ENCODE results near the gene METTL16. TPM values are rescaled to one million over a fixed set of nuclear protein-coding genes. Genes with fewer than 3 reads are reported as not detected.

METTL16 gene
- total RNA-seq, 1 experiment from 2014 or later = 37.6 TPM

DNA sequence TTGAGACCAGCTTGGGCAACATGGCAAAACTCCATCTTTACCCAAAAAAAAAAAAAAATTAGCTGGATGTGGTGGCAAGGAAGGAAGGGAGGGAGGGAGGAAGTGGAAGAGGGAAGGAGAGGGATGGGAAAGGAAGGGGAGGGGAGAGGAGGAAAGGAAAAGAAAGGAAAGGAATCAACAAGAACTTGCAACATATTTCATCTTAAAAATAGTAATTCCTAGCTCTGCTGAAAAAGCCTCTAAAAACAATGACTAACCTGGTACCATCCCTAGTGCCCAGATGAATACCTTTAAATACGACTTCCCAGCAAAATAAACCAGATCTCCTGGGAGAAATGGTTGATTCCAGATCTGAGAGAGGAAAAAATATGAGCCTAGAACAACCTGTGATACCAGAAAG, 83.8 kb downstream of the METTL16 start (continued):
- TF ChIP-seq SP1 (IDR thresholded peaks at IDR 0.05; ENCODE audit: low read depth) (no peak), EZH2phosphoT487 (IDR thresholded peaks at IDR 0.05; ENCODE audit: borderline replicate concordance) (no peak)

DNA sequence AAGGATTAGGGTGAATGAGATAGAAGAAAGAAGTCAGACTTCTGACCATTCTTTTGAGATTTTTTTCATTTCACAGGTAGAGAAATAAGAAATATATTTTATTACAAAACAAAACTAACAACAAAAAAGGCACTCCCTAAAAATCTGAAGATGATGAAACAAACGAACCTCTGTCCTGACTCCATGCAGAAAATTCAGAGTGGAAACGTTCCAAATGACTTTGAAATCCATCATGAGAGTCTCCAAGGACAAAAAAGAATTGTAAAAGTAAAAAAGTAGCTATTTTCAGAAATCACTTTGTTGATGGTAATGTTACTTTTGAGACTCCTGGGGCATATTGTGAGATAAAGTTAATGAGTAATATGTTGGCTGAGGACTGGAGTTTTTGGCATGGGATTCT, 84.5 kb downstream of the METTL16 start:
- no peak overlapping the region for H3K27ac ChIP-seq (ENCODE audit: low read depth, low read length)
- no peaks in the 10 kb centered on the region for H3K27me3 ChIP-seq (ENCODE audit: insufficient read depth, low read length)
- no peak overlapping the region for H3K9ac ChIP-seq (ENCODE audit: low read length)
- ChIA-PET CTCF (interaction anchor here (1.0 kb wide), 1 partner anchor 11 kb away, joined by 4 read pairs; no protein-coding TSS in a partner anchor), POLR2A (no interaction called here), RAD21 (ENCODE audit: low non-redundant PET in 1 of 2, low total read pairs in 2 of 2, uncharacterized antibody in 2 of 2, unreplicated experiment in 2 of 2) (no interaction called here)
- H2AFZ ChIP-seq (ENCODE audit: low read depth, low read length, poor library complexity, severe bottlenecking) = no peak overlapping the region
- H3K9me3 ChIP-seq (ENCODE audit: control insufficient read depth in 1 of 2, insufficient read depth in 1 of 2, low read depth in 1 of 2, low read length in 2 of 2) = no peaks in the 10 kb centered on the region
- no peaks in the 10 kb centered on the region for H3K4me1 ChIP-seq (ENCODE audit: control insufficient read depth in 1 of 2, insufficient read depth in 2 of 2, low read length in 2 of 2)
- no peak overlapping the region for H3K4me2 ChIP-seq (ENCODE audit: low read length)
- H3K36me3 ChIP-seq (ENCODE audit: control insufficient read depth in 1 of 2, insufficient read depth in 2 of 2, low read length in 2 of 2) = no peaks in the 10 kb centered on the region
- no peaks in the 10 kb centered on the region for H4K20me1 ChIP-seq (ENCODE audit: insufficient read depth)
- intact Hi-C loops (cut with micrococcal nuclease) = loop anchor here (10.0 kb wide), 1 partner anchor 248 kb away; no protein-coding TSS in a partner anchor
- BruUV-seq (replicated peaks) = no TSS peak
- H3K9me2 ChIP-seq (ENCODE audit: insufficient read depth) = no peaks in the 10 kb centered on the region
- ATAC-seq (no peak), DNase-seq (ENCODE audit: low read depth, low spot score) (no peak)
- TF ChIP-seq CBX3 (IDR thresholded peaks at IDR 0.05; ENCODE audit: low read depth) (no peak), ZFX (IDR thresholded peaks at IDR 0.05) (no peak), SIN3A (IDR thresholded peaks at IDR 0.05; ENCODE audit: low read depth) (no peak), CEBPB (IDR thresholded peaks at IDR 0.05; ENCODE audit: low read depth) (no peak)
- no peak overlapping the region for H3K4me3 ChIP-seq (replicated peaks in 1 of 2; ENCODE audit: low read depth in 1 of 2, low read length in 2 of 2)
- peaks cover 6% of the 10 kb centered on the region for H3K79me2 ChIP-seq (ENCODE audit: insufficient read depth, low read length)

DNA sequence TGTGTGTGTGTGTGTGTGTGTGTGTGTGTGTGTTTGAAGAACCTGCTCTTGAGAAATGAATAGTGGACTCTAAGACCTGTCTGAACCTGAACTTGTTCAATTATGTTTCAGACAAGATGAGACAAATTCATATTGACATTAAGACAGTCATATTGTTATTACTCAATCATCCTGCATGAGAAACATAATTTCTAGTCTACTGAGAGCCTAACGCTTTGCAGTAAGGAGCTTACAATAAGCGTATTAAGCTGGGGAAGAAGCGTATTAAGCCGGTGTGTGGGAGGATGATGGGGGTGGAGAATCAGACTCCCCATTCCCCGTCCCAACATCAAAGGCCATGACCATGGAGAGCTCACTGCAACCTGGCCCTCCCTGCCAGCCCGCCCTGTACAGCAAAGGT, 88.4 kb downstream of the METTL16 start:
- no peak overlapping the region for H3K27ac ChIP-seq (ENCODE audit: low read depth, low read length)
- H3K36me3 ChIP-seq (ENCODE audit: control insufficient read depth in 1 of 2, insufficient read depth in 2 of 2, low read length in 2 of 2) = peaks cover 9 to 15% of the 10 kb centered on the region in 2 experiments; a peak in 2 of 4 replicates
- H3K4me3 ChIP-seq (replicated peaks in 1 of 2; ENCODE audit: low read depth in 1 of 2, low read length in 2 of 2) = no peak overlapping the region
- RAD21 ChIA-PET (ENCODE audit: low non-redundant PET in 1 of 2, low total read pairs in 2 of 2, uncharacterized antibody in 2 of 2, unreplicated experiment in 2 of 2) = no interaction called here
- peaks cover 7% of the 10 kb centered on the region; the same call in 1 of the 2 replicates for H3K79me2 ChIP-seq (ENCODE audit: insufficient read depth, low read length)
- H3K4me1 ChIP-seq (ENCODE audit: control insufficient read depth in 1 of 2, insufficient read depth in 2 of 2, low read length in 2 of 2) = no peaks in the 10 kb centered on the region
- BruUV-seq (replicated peaks) = no TSS peak
- ATAC-seq (no peak), DNase-seq (ENCODE audit: low read depth, low spot score) (no peak)
- no peaks in the 10 kb centered on the region for H3K27me3 ChIP-seq (ENCODE audit: insufficient read depth, low read length)
- intact Hi-C loops (cut with micrococcal nuclease) = loop anchor here (10.0 kb wide), 1 partner anchor 252 kb away; no protein-coding TSS in a partner anchor
- H3K4me2 ChIP-seq (ENCODE audit: low read length) = no peak overlapping the region
- no peak overlapping the region for H3K9ac ChIP-seq (ENCODE audit: low read length)
- CTCF ChIA-PET = no interaction called here
- H3K9me2 ChIP-seq (ENCODE audit: insufficient read depth) = no peaks in the 10 kb centered on the region
- POLR2A ChIA-PET = no interaction called here
- H2AFZ ChIP-seq (ENCODE audit: low read depth, low read length, poor library complexity, severe bottlenecking) = no peak overlapping the region
- H4K20me1 ChIP-seq (ENCODE audit: insufficient read depth) = no peaks in the 10 kb centered on the region
- H3K9me3 ChIP-seq (ENCODE audit: control insufficient read depth in 1 of 2, insufficient read depth in 1 of 2, low read depth in 1 of 2, low read length in 2 of 2) = no peaks in the 10 kb centered on the region
- TF ChIP-seq, protein P1, sequence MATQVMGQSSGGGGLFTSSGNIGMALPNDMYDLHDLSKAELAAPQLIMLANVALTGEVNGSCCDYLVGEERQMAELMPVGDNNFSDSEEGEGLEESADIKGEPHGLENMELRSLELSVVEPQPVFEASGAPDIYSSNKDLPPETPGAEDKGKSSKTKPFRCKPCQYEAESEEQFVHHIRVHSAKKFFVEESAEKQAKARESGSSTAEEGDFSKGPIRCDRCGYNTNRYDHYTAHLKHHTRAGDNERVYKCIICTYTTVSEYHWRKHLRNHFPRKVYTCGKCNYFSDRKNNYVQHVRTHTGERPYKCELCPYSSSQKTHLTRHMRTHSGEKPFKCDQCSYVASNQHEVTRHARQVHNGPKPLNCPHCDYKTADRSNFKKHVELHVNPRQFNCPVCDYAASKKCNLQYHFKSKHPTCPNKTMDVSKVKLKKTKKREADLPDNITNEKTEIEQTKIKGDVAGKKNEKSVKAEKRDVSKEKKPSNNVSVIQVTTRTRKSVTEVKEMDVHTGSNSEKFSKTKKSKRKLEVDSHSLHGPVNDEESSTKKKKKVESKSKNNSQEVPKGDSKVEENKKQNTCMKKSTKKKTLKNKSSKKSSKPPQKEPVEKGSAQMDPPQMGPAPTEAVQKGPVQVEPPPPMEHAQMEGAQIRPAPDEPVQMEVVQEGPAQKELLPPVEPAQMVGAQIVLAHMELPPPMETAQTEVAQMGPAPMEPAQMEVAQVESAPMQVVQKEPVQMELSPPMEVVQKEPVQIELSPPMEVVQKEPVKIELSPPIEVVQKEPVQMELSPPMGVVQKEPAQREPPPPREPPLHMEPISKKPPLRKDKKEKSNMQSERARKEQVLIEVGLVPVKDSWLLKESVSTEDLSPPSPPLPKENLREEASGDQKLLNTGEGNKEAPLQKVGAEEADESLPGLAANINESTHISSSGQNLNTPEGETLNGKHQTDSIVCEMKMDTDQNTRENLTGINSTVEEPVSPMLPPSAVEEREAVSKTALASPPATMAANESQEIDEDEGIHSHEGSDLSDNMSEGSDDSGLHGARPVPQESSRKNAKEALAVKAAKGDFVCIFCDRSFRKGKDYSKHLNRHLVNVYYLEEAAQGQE (IDR thresholded peaks at IDR 0.05; ENCODE audit: low read depth) = no peak
- TF ChIP-seq EZH2 (IDR thresholded peaks at IDR 0.05) (no peak), ZFX (IDR thresholded peaks at IDR 0.05) (no peak), YY1 (IDR thresholded peaks at IDR 0.05; ENCODE audit: extremely low read depth, insufficient replicate concordance, low read depth, low read length) (no peak), JUND (IDR thresholded peaks at IDR 0.05) (no peak), POLR2A (IDR thresholded peaks at IDR 0.05; ENCODE audit: borderline replicate concordance, extremely low read depth, insufficient read depth, insufficient read length) (no peak), SP1 (IDR thresholded peaks at IDR 0.05; ENCODE audit: low read depth) (no peak), TCF7L2 (IDR thresholded peaks at IDR 0.05; ENCODE audit: borderline replicate concordance, extremely low read depth, insufficient read depth, insufficient read length) (no peak), FOSL1 (IDR thresholded peaks at IDR 0.05; ENCODE audit: low read depth) (no peak)
- TF ChIP-seq, protein P2, sequence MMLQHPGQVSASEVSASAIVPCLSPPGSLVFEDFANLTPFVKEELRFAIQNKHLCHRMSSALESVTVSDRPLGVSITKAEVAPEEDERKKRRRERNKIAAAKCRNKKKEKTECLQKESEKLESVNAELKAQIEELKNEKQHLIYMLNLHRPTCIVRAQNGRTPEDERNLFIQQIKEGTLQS (IDR thresholded peaks at IDR 0.05) = no peak
- TF ChIP-seq, protein P3, sequence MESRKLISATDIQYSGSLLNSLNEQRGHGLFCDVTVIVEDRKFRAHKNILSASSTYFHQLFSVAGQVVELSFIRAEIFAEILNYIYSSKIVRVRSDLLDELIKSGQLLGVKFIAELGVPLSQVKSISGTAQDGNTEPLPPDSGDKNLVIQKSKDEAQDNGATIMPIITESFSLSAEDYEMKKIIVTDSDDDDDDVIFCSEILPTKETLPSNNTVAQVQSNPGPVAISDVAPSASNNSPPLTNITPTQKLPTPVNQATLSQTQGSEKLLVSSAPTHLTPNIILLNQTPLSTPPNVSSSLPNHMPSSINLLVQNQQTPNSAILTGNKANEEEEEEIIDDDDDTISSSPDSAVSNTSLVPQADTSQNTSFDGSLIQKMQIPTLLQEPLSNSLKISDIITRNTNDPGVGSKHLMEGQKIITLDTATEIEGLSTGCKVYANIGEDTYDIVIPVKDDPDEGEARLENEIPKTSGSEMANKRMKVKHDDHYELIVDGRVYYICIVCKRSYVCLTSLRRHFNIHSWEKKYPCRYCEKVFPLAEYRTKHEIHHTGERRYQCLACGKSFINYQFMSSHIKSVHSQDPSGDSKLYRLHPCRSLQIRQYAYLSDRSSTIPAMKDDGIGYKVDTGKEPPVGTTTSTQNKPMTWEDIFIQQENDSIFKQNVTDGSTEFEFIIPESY (IDR thresholded peaks at IDR 0.05; ENCODE audit: extremely low read depth, insufficient replicate concordance, low read length) = no peak

Data from HCT116 (cell line).